Trophoblast cell (in vitro differentiated cells and primary cell): ENCODE data around the gene RIMBP2.

ENCODE experiments used
- DNase-seq, 2 donors: peaks; one replicate each; pipeline ENCODE4 v3.0.0-alpha.2; 2016
- H2AFZ ChIP-seq: 2 replicates; pipeline ENCODE4 v1.6.1; 2013; ENCODE audit warnings: low read length, moderate library complexity, mild to moderate bottlenecking; ENCODE audit not compliant: insufficient read depth, poor library complexity
- H2AK5ac ChIP-seq: 2 replicates; pipeline ENCODE4 v1.6.1; 2013; ENCODE audit warnings: mild to moderate bottlenecking, low read length
- H2BK120ac ChIP-seq: 2 replicates; pipeline ENCODE4 v1.6.1; 2013; ENCODE audit warnings: low read length, mild to moderate bottlenecking, moderate library complexity; ENCODE audit not compliant: insufficient read depth, poor library complexity
- H2BK12ac ChIP-seq: 2 replicates; pipeline ENCODE4 v1.6.1; 2013; ENCODE audit warnings: mild to moderate bottlenecking, low read length, moderate library complexity
- H2BK5ac ChIP-seq: 2 replicates; pipeline ENCODE4 v1.6.1; 2013; ENCODE audit warnings: low read length, low read depth, moderate library complexity, mild to moderate bottlenecking; ENCODE audit not compliant: poor library complexity
- H3K14ac ChIP-seq: 2 replicates; pipeline ENCODE4 v1.6.1; 2013; ENCODE audit warnings: mild to moderate bottlenecking, low read length
- H3K18ac ChIP-seq: 2 replicates; pipeline ENCODE4 v1.6.1; 2013; ENCODE audit warnings: mild to moderate bottlenecking, low read length
- H3K23ac ChIP-seq: 2 replicates; pipeline ENCODE4 v1.6.1; 2013; ENCODE audit warnings: low read length
- H3K27ac ChIP-seq: 2 replicates; pipeline ENCODE4 v1.5.1; 2013; ENCODE audit warnings: low read depth, mild to moderate bottlenecking, inconsistent platforms, low read length, moderate library complexity
- H3K27me3 ChIP-seq: 2 replicates; pipeline ENCODE4 v1.6.1; 2013; ENCODE audit warnings: inconsistent platforms, mild to moderate bottlenecking, low read length, moderate library complexity; ENCODE audit not compliant: insufficient read depth
- H3K36me3 ChIP-seq, 2 experiments: 1 replicate in 1 of 2; 2 replicates in 1 of 2; pipeline ENCODE4 v1.6.1; 2013; ENCODE audit warnings: low read length in 2 of 2, mild to moderate bottlenecking in 2 of 2, moderate library complexity in 1 of 2; ENCODE audit not compliant: insufficient read depth in 2 of 2, control insufficient read depth in 1 of 2
- H3K4ac ChIP-seq: 2 replicates; pipeline ENCODE4 v1.6.1; 2013; ENCODE audit warnings: low read depth, mild to moderate bottlenecking, low read length, moderate library complexity
- H3K4me1 ChIP-seq, 2 experiments: 1 replicate in 1 of 2; 2 replicates in 1 of 2; pipeline ENCODE4 v1.6.1; 2013; ENCODE audit warnings: low read length in 2 of 2, mild to moderate bottlenecking in 2 of 2, moderate library complexity in 1 of 2; ENCODE audit not compliant: insufficient read depth in 2 of 2, control insufficient read depth in 1 of 2
- H3K4me2 ChIP-seq: 2 replicates; pipeline ENCODE4 v1.6.1; 2013; ENCODE audit warnings: inconsistent platforms, mild to moderate bottlenecking, low read length, moderate library complexity
- H3K4me3 ChIP-seq: 2 replicates; pipeline ENCODE4 v1.5.1; 2013; ENCODE audit warnings: mild to moderate bottlenecking, low read depth, low read length, inconsistent platforms
- H3K79me1 ChIP-seq: one replicate; pipeline ENCODE4 v1.6.1; 2013; ENCODE audit warnings: low read length
- H3K79me2 ChIP-seq: 2 replicates; pipeline ENCODE4 v1.6.1; 2013; ENCODE audit warnings: low read length, mild to moderate bottlenecking; ENCODE audit not compliant: control insufficient read depth, insufficient read depth, poor library complexity
- H3K9ac ChIP-seq: 2 replicates; pipeline ENCODE4 v1.6.1; 2013; ENCODE audit warnings: mild to moderate bottlenecking, low read length
- H3K9me3 ChIP-seq: 2 replicates; pipeline ENCODE4 v1.6.1; 2013; ENCODE audit warnings: low read depth, mild to moderate bottlenecking, control low read depth, inconsistent platforms, low read length; ENCODE audit not compliant: insufficient read depth
- H4K12ac ChIP-seq: 2 replicates; pipeline ENCODE4 v1.6.1; 2013; ENCODE audit warnings: low read depth, mild to moderate bottlenecking, low read length, moderate library complexity
- H4K8ac ChIP-seq: 2 replicates; pipeline ENCODE4 v1.6.1; 2013; ENCODE audit warnings: low read depth, mild to moderate bottlenecking, low read length, moderate library complexity
- H4K91ac ChIP-seq: one replicate; pipeline ENCODE4 v1.6.1; 2013; ENCODE audit warnings: low read depth, mild to moderate bottlenecking, low read length, moderate library complexity
- WGBS: extraction: QIAGEN DNeasy Blood & Tissue Kit; methylation state at CpG from one replicate; pipeline ENCODE4 v1.1.7; 2013; ENCODE audit warnings: missing lambda C conversion rate; ENCODE audit not compliant: insufficient read length, insufficient coverage; ENCODE audit errors: extremely low coverage; 5-methylcytosine and 5-hydroxymethylcytosine counted together

RIMBP2 gene

GRCh38 chr12:130517588-130517987 is 198.5 kb downstream of the RIMBP2 start:
- Histone ChIP-seq H4K8ac (no peak overlapping the region), H3K79me1 (no peaks in the 10 kb centered on the region), H2BK120ac (no peak overlapping the region), H4K12ac (no peak overlapping the region), H3K4me3 (no peak overlapping the region), H4K91ac (no peak overlapping the region), H3K9me3 (peaks cover 7% of the 10 kb centered on the region), H2AFZ (no peak overlapping the region), H3K9ac (no peak overlapping the region), H3K4me1 (no peaks in the 10 kb centered on the region), H3K23ac (no peak overlapping the region), H2AK5ac (no peak overlapping the region), H3K4ac (no peak overlapping the region), H3K36me3 (no peaks in the 10 kb centered on the region), H3K18ac (no peak overlapping the region), H3K4me2 (no peak overlapping the region), H3K79me2 (no peaks in the 10 kb centered on the region), H3K14ac (no peak overlapping the region), H2BK5ac (no peak overlapping the region), H3K27ac (no peak overlapping the region), H2BK12ac (no peak overlapping the region), H3K27me3 (no peaks in the 10 kb centered on the region)
- WGBS, result no CpG with 5 or more reads among the region's 3 CpGs
- DNase-seq, result no peak

- WGBS, result no CpG with 5 or more reads among the region's 5 CpGs
- no peaks in the 10 kb centered on the region for H3K27me3 ChIP-seq
- no peak overlapping the region for H3K23ac ChIP-seq
- H3K4me3 ChIP-seq, result no peak overlapping the region
- no peak overlapping the region for H2AFZ ChIP-seq
- H3K79me2 ChIP-seq, result no peaks in the 10 kb centered on the region
- no peak overlapping the region for H2BK12ac ChIP-seq
- DNase-seq, result no peak
- no peak overlapping the region for H2BK120ac ChIP-seq
- H2AK5ac ChIP-seq, result no peak overlapping the region
- H4K8ac ChIP-seq, result no peak overlapping the region
- H3K14ac ChIP-seq, result no peak overlapping the region
- H3K27ac ChIP-seq, result no peak overlapping the region
- H3K4me1 ChIP-seq, result no peaks in the 10 kb centered on the region
- H3K18ac ChIP-seq, result no peak overlapping the region
- H3K36me3 ChIP-seq, result no peaks in the 10 kb centered on the region
- no peak overlapping the region for H2BK5ac ChIP-seq
- H4K91ac ChIP-seq, result no peak overlapping the region
- no peaks in the 10 kb centered on the region for H3K79me1 ChIP-seq
- H4K12ac ChIP-seq, result no peak overlapping the region
- no peak overlapping the region for H3K9ac ChIP-seq
- H3K4ac ChIP-seq, result no peak overlapping the region
- H3K4me2 ChIP-seq, result no peak overlapping the region
- peaks cover 9% of the 10 kb centered on the region for H3K9me3 ChIP-seq
Observed at GRCh38 chr12:130514149-130514551, 201.9 kb downstream of the RIMBP2 start.

GRCh38 chr12:130513556-130513955 is 202.5 kb downstream of the RIMBP2 start:
- Histone ChIP-seq H4K91ac (no peak overlapping the region), H3K4me2 (no peak overlapping the region), H2BK12ac (no peak overlapping the region), H3K4me1 (no peaks in the 10 kb centered on the region), H3K36me3 (no peaks in the 10 kb centered on the region), H2AFZ (no peak overlapping the region), H3K4me3 (no peak overlapping the region), H3K27ac (no peak overlapping the region), H2AK5ac (no peak overlapping the region), H3K4ac (no peak overlapping the region), H3K27me3 (no peaks in the 10 kb centered on the region), H3K23ac (no peak overlapping the region), H3K18ac (no peak overlapping the region), H2BK5ac (no peak overlapping the region), H3K9me3 (peaks cover 9% of the 10 kb centered on the region), H3K9ac (no peak overlapping the region), H4K12ac (no peak overlapping the region), H3K79me1 (no peaks in the 10 kb centered on the region), H3K79me2 (no peaks in the 10 kb centered on the region), H3K14ac (no peak overlapping the region), H4K8ac (no peak overlapping the region), H2BK120ac (no peak overlapping the region)
- no CpG with 5 or more reads among the region's 2 CpGs for WGBS
- DNase-seq, result no peak

GRCh38 chr12:130511285-130511684 is 204.8 kb downstream of the RIMBP2 start:
- Histone ChIP-seq H3K79me2 (no peaks in the 10 kb centered on the region), H3K18ac (no peak overlapping the region), H3K27me3 (no peaks in the 10 kb centered on the region), H2BK5ac (no peak overlapping the region), H3K23ac (no peak overlapping the region), H2BK12ac (no peak overlapping the region), H2AK5ac (no peak overlapping the region), H3K4me2 (no peak overlapping the region), H4K12ac (no peak overlapping the region), H3K27ac (no peak overlapping the region), H2AFZ (no peak overlapping the region), H3K36me3 (no peaks in the 10 kb centered on the region), H3K14ac (no peak overlapping the region), H4K91ac (no peak overlapping the region), H3K4ac (no peak overlapping the region), H2BK120ac (no peak overlapping the region), H4K8ac (no peak overlapping the region), H3K79me1 (no peaks in the 10 kb centered on the region), H3K9me3 (peaks cover 5% of the 10 kb centered on the region), H3K4me3 (no peak overlapping the region), H3K4me1 (no peaks in the 10 kb centered on the region), H3K9ac (no peak overlapping the region)
- no peak for DNase-seq
- WGBS, result no CpG with 5 or more reads among the region's 12 CpGs
